Measurements from ENCODE around the gene GLB1L.

DNA sequence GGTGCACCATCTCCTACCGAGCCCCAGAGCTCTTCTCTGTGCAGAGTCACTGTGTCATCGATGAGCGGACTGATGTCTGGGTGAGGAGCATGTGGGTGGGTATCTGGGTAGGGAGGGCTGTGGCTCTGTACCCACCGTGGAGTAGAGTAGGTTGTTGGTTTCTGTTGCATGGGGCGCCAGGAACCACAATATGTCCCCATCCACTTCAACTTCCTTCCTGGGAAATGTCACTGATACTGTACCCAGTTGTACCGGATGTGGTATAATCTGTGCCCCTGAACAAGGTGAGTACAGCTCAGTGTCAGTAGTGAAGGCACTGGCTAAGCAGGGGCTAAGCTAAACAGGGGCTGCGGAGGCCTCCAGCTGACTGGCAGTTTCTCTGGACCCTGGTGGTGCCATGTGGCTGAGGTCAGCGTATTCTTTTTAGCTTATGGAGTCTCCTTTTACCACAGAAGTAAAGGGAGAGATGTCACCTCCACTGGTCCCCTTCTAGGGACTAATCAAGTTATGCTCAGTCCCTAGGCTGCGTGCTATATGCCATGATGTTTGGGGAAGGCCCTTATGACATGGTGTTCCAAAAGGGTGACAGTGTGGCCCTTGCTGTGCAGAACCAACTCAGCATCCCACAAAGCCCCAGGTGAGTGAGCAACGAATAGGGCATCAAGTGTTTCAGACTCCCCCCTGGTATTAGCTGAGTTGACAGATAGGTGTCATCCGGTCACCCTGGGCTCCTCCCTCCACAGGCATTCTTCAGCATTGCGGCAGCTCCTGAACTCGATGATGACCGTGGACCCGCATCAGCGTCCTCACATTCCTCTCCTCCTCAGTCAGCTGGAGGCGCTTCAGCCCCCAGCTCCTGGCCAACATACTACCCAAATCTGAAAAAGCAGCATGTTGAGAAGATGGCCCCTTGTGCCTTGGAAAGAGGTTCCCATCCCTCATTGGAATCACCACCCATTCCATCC, 2.7 kb upstream of the GLB1L start:
- TF ChIP-seq EZH2 (IDR thresholded peaks at IDR 0.05; ENCODE audit: insufficient read depth, poor library complexity, severe bottlenecking) (no peak), EZH2phosphoT487 (IDR thresholded peaks at IDR 0.05; ENCODE audit: insufficient read depth, low read depth) (no peak)
